ENCODE results near the gene CT45A9. TPM values are rescaled to one million over a fixed set of nuclear protein-coding genes. Genes with fewer than 3 reads are reported as not detected.
"Not testable (repeated sequence)": the region's sequence is repeated elsewhere in the genome, so short reads cannot be mapped to it uniquely, and the experiment has no call there.

The CT45A9 gene
- total RNA-seq, 1 experiment from 2014 or later = not detected

DNA sequence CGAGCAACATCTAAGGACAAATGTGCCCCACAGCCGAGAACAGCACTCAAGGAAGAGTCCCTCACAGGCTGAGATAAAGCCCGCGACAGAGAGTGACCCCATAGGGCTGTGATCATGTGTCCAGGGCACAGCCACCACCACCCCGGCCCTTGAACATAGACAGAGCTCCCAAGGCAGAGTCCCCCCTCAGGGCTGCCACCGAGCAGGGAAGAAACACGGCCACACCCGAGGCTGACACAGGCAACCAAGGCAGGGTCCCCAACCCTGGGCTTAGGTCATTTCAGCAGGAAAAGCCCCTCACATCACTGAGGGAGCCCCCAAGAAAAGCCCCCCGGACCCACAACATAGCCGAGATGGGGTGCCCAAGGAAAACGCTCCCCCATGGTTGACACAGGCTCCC, 21.2 kb upstream of the CT45A9 start:
- Mint-ChIP-seq H3K9me3 (ENCODE audit: unreplicated experiment) (no peaks in the 10 kb centered on the region), H3K27me3 (ENCODE audit: insufficient read depth, unreplicated experiment) (no peaks in the 10 kb centered on the region), H3K36me3 (ENCODE audit: insufficient read depth, unreplicated experiment) (no peaks in the 10 kb centered on the region), H3K27ac (ENCODE audit: low read depth, unreplicated experiment) (no peak overlapping the region), H3K4me3 (ENCODE audit: unreplicated experiment) (no peak overlapping the region), H3K4me1 (ENCODE audit: insufficient read depth, unreplicated experiment) (no peaks in the 10 kb centered on the region)
- no TSS peak for BruUV-seq (replicated peaks)
- intact Hi-C loops (cut with micrococcal nuclease) = no loop called here
- no peak for TF ChIP-seq CTCF (IDR thresholded peaks at IDR 0.05; ENCODE audit: unreplicated experiment)
- POLR2A ChIA-PET = interaction anchor here (0.6 kb wide), 1 partner anchor 37 kb away, joined by 3 read pairs; no protein-coding TSS in a partner anchor
- CTCF ChIA-PET = interaction anchor here (1.2 kb wide), 1 partner anchor 39 kb away, joined by 3 read pairs; no protein-coding TSS in a partner anchor
- DNase-seq (ENCODE audit: unreplicated experiment) = no peak

- ChIA-PET POLR2A (no interaction called here), CTCF (interaction anchor here (0.6 to 0.7 kb wide), 2 partner anchors 18 to 265 kb away, joined by 3 to 4 read pairs; no protein-coding TSS in a partner anchor)
- no peaks in the 10 kb centered on the region for H3K36me3 Mint-ChIP-seq (ENCODE audit: insufficient read depth, unreplicated experiment)
- no TSS peak for BruUV-seq (replicated peaks)
- no peak overlapping the region for H3K27ac Mint-ChIP-seq (ENCODE audit: low read depth, unreplicated experiment)
- intact Hi-C loops (cut with micrococcal nuclease) = no loop called here
- H3K9me3 Mint-ChIP-seq (ENCODE audit: unreplicated experiment) = no peaks in the 10 kb centered on the region
- no peaks in the 10 kb centered on the region for H3K4me1 Mint-ChIP-seq (ENCODE audit: insufficient read depth, unreplicated experiment)
- DNase-seq (ENCODE audit: unreplicated experiment) = no peak
- TF ChIP-seq CTCF (IDR thresholded peaks at IDR 0.05; ENCODE audit: unreplicated experiment) = no peak
- H3K4me3 Mint-ChIP-seq (ENCODE audit: unreplicated experiment) = no peak overlapping the region
- H3K27me3 Mint-ChIP-seq (ENCODE audit: insufficient read depth, unreplicated experiment) = no peaks in the 10 kb centered on the region
These were observed 18.5 kb upstream of the CT45A9 start for GRCh38 chrX:135890087-135890585.

DNA sequence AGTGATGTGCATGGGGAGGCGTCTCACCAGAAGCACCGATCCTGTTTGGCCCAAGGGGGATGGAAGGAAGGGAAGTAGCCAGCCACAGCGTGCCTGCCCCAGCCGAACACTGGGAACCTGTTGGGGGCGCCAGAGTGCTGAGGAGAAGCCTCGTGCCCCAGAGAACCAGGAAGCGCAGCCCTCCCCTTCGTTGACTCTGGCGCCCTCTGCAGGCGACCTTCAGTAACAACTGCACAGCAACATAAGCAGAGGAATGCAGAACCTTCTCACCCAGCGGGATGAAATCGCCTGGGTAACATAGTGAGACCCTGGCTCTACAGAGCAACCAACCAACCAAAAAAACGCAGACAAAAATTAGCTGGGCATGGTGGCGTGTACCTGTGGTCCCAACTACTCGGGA, 17.4 kb upstream of the CT45A9 start:
- TF ChIP-seq CTCF (IDR thresholded peaks at IDR 0.05; ENCODE audit: unreplicated experiment) = peak; percentile 27
- H3K4me3 Mint-ChIP-seq (ENCODE audit: unreplicated experiment); H3K27me3 Mint-ChIP-seq (ENCODE audit: insufficient read depth, unreplicated experiment); H3K9me3 Mint-ChIP-seq (ENCODE audit: unreplicated experiment); H3K27ac Mint-ChIP-seq (ENCODE audit: low read depth, unreplicated experiment); POLR2A ChIA-PET; CTCF ChIA-PET; BruUV-seq (replicated peaks); intact Hi-C loops (cut with micrococcal nuclease); H3K4me1 Mint-ChIP-seq (ENCODE audit: insufficient read depth, unreplicated experiment); H3K36me3 Mint-ChIP-seq (ENCODE audit: insufficient read depth, unreplicated experiment): not testable (repeated sequence)
- peak; percentile 22 for DNase-seq (ENCODE audit: unreplicated experiment)

GRCh38 chrX:135888230-135888629, 16.6 kb upstream of the CT45A9 start:
- BruUV-seq (replicated peaks); H3K27ac Mint-ChIP-seq (ENCODE audit: low read depth, unreplicated experiment); H3K4me1 Mint-ChIP-seq (ENCODE audit: insufficient read depth, unreplicated experiment); H3K27me3 Mint-ChIP-seq (ENCODE audit: insufficient read depth, unreplicated experiment); H3K36me3 Mint-ChIP-seq (ENCODE audit: insufficient read depth, unreplicated experiment); POLR2A ChIA-PET; H3K9me3 Mint-ChIP-seq (ENCODE audit: unreplicated experiment); H3K4me3 Mint-ChIP-seq (ENCODE audit: unreplicated experiment); DNase-seq (ENCODE audit: unreplicated experiment); intact Hi-C loops (cut with micrococcal nuclease); CTCF ChIA-PET: not testable (repeated sequence)

DNA sequence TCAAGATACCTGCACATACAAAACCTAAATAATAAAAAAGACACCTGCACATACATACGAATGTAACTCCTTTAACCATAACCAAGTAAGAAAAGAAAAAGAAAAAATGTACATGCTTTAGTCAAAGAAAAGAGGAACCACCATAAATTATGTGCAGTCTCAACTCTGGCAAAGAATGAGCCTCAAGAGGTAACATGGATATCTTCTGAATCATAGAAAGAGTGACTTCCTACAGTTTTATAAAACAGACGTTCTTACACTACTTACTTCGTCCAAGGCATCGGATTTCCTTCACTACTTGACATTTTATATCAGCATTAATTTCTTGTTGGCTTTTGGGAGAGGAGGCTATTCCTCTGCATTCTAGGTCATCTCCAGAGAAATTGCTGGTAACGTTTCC, 11.1 kb upstream of the CT45A9 start:
- BruUV-seq (replicated peaks); intact Hi-C loops (cut with micrococcal nuclease); H3K36me3 Mint-ChIP-seq (ENCODE audit: insufficient read depth, unreplicated experiment); H3K4me3 Mint-ChIP-seq (ENCODE audit: unreplicated experiment); H3K27ac Mint-ChIP-seq (ENCODE audit: low read depth, unreplicated experiment); POLR2A ChIA-PET; H3K4me1 Mint-ChIP-seq (ENCODE audit: insufficient read depth, unreplicated experiment); CTCF ChIA-PET; DNase-seq (ENCODE audit: unreplicated experiment); H3K9me3 Mint-ChIP-seq (ENCODE audit: unreplicated experiment): not testable (repeated sequence)
- peaks cover 11% of the 10 kb centered on the region for H3K27me3 Mint-ChIP-seq (ENCODE audit: insufficient read depth, unreplicated experiment)

GRCh38 chrX:135854438-135854837, 17.2 kb downstream of the CT45A9 start, which contains the start of gene CT45A8:
Gene CT45A8, minus strand, starts transcription at chrX:135854538. Its CDS starts 3,755 bp downstream, at chrX:135850783.
- H3K9me3 Mint-ChIP-seq (ENCODE audit: unreplicated experiment); H3K36me3 Mint-ChIP-seq (ENCODE audit: insufficient read depth, unreplicated experiment); BruUV-seq (replicated peaks); H3K27ac Mint-ChIP-seq (ENCODE audit: low read depth, unreplicated experiment); H3K4me1 Mint-ChIP-seq (ENCODE audit: insufficient read depth, unreplicated experiment); DNase-seq (ENCODE audit: unreplicated experiment); H3K4me3 Mint-ChIP-seq (ENCODE audit: unreplicated experiment); intact Hi-C loops (cut with micrococcal nuclease); CTCF ChIA-PET; POLR2A ChIA-PET: not testable (repeated sequence)
- H3K27me3 Mint-ChIP-seq (ENCODE audit: insufficient read depth, unreplicated experiment) = peaks cover 11% of the 10 kb centered on the region

- H3K9me3 Mint-ChIP-seq (ENCODE audit: unreplicated experiment); H3K36me3 Mint-ChIP-seq (ENCODE audit: insufficient read depth, unreplicated experiment); POLR2A ChIA-PET; H3K27ac Mint-ChIP-seq (ENCODE audit: low read depth, unreplicated experiment); intact Hi-C loops (cut with micrococcal nuclease); H3K27me3 Mint-ChIP-seq (ENCODE audit: insufficient read depth, unreplicated experiment); H3K4me3 Mint-ChIP-seq (ENCODE audit: unreplicated experiment); BruUV-seq (replicated peaks); H3K4me1 Mint-ChIP-seq (ENCODE audit: insufficient read depth, unreplicated experiment); CTCF ChIA-PET; DNase-seq (ENCODE audit: unreplicated experiment): not testable (repeated sequence)
These were observed 34.4 kb downstream of the CT45A9 start, which contains the start of gene CT45A7 for GRCh38 chrX:135837180-135837579. Gene CT45A7, minus strand, starts transcription at chrX:135837280. Its CDS starts 3,747 bp downstream, at chrX:135833533.
